H9 (cell line): ENCODE results near the gene OR5K2. TPM values are rescaled to one million over a fixed set of nuclear protein-coding genes. Genes with fewer than 3 reads are reported as not detected.
A peak's percentile ranks its signal among the peaks of the same experiment; 100 is the strongest.

Experiments
- DNase-seq: peaks from one replicate; pipeline ENCODE4 v3.0.0-alpha.2; 2017
- H2AFZ ChIP-seq: one replicate; pipeline ENCODE4 v1.6.1; 2013; ENCODE audit warnings: mild to moderate bottlenecking, low read length, control low read depth, moderate library complexity
- H2AK5ac ChIP-seq: 2 replicates; pipeline ENCODE4 v1.6.1; 2013; ENCODE audit warnings: low read length, control low read depth, mixed read lengths; ENCODE audit not compliant: insufficient read length
- H2BK120ac ChIP-seq: one replicate; pipeline ENCODE4 v1.6.1; 2013; ENCODE audit warnings: low read depth, mild to moderate bottlenecking, low read length, control low read depth, inconsistent platforms; ENCODE audit not compliant: poor library complexity, severe bottlenecking
- H2BK12ac ChIP-seq: 2 replicates; pipeline ENCODE4 v1.6.1; 2013; ENCODE audit warnings: low read length, control low read depth, mixed read lengths, low read depth; ENCODE audit not compliant: insufficient read length
- H2BK15ac ChIP-seq: 2 replicates; pipeline ENCODE4 v1.6.1; 2013; ENCODE audit warnings: low read depth, low read length, control low read depth
- H2BK20ac ChIP-seq: one replicate; pipeline ENCODE4 v1.6.1; 2013; ENCODE audit warnings: low read depth, mild to moderate bottlenecking, low read length, control low read depth, inconsistent platforms; ENCODE audit not compliant: poor library complexity, severe bottlenecking
- H2BK5ac ChIP-seq: 2 replicates; pipeline ENCODE4 v1.6.1; 2013; ENCODE audit warnings: low read length, control low read depth, mixed read lengths; ENCODE audit not compliant: insufficient read length
- H3K14ac ChIP-seq: 2 replicates; pipeline ENCODE4 v1.6.1; 2013; ENCODE audit warnings: low read length, control low read depth; ENCODE audit not compliant: insufficient read depth
- H3K18ac ChIP-seq: 2 replicates; pipeline ENCODE4 v1.6.1; 2013; ENCODE audit warnings: low read depth, mild to moderate bottlenecking, mixed read lengths, low read length, control low read depth; ENCODE audit not compliant: insufficient read length
- H3K23ac ChIP-seq: 2 replicates; pipeline ENCODE4 v1.6.1; 2013; ENCODE audit warnings: low read length, control low read depth, mixed read lengths, low read depth; ENCODE audit not compliant: insufficient read length
- H3K23me2 ChIP-seq: 2 replicates; pipeline ENCODE4 v1.6.1; 2013; ENCODE audit warnings: low read depth, mild to moderate bottlenecking, mixed read lengths, low read length, control low read depth; ENCODE audit not compliant: insufficient read length, poor library complexity, severe bottlenecking
- H3K27ac ChIP-seq: 2 replicates; pipeline ENCODE4 v1.5.1; 2013; ENCODE audit warnings: low read length, control low read depth, mixed read lengths, low read depth; ENCODE audit not compliant: insufficient read length
- H3K27me3 ChIP-seq: 2 replicates; pipeline ENCODE4 v1.6.1; 2013; ENCODE audit warnings: low read length, control low read depth, inconsistent platforms; ENCODE audit not compliant: insufficient read depth
- H3K4ac ChIP-seq: 2 replicates; pipeline ENCODE4 v1.6.1; 2013; ENCODE audit warnings: low read depth, mild to moderate bottlenecking, control low read depth, inconsistent platforms, low read length, moderate library complexity
- H3K4me1 ChIP-seq: 2 replicates; pipeline ENCODE4 v1.6.1; 2013; ENCODE audit warnings: low read length, control low read depth, inconsistent platforms; ENCODE audit not compliant: insufficient read depth
- H3K4me2 ChIP-seq: 2 replicates; pipeline ENCODE4 v1.6.1; 2013; ENCODE audit warnings: low read length, control low read depth, mixed read lengths; ENCODE audit not compliant: insufficient read length, insufficient read depth
- H3K56ac ChIP-seq: 2 replicates; pipeline ENCODE4 v1.6.1; 2013; ENCODE audit warnings: low read depth, mild to moderate bottlenecking, mixed read lengths, low read length, control low read depth; ENCODE audit not compliant: insufficient read length
- H3K79me1 ChIP-seq: 2 replicates; pipeline ENCODE4 v1.6.1; 2013; ENCODE audit warnings: low read depth, mild to moderate bottlenecking, moderate library complexity, low read length, control low read depth, inconsistent platforms; ENCODE audit not compliant: insufficient read depth, poor library complexity, severe bottlenecking
- H3K79me2 ChIP-seq: 2 replicates; pipeline ENCODE4 v1.6.1; 2013; ENCODE audit warnings: low read length, control low read depth, inconsistent platforms; ENCODE audit not compliant: insufficient read depth
- H3K9ac ChIP-seq: 2 replicates; pipeline ENCODE4 v1.6.1; 2013; ENCODE audit warnings: low read length, control low read depth, mixed read lengths; ENCODE audit not compliant: insufficient read length; ENCODE audit errors: extremely low read depth
- H3K9me3 ChIP-seq: one replicate; pipeline ENCODE4 v1.6.1; 2013; ENCODE audit warnings: low read depth, low read length, inconsistent platforms; ENCODE audit not compliant: control insufficient read depth
- H3T11ph ChIP-seq: one replicate; pipeline ENCODE4 v1.6.1; 2013; ENCODE audit warnings: mild to moderate bottlenecking, low read length, control low read depth, inconsistent platforms
- H4K20me1 ChIP-seq: one replicate; pipeline ENCODE4 v1.6.1; 2013; ENCODE audit not compliant: control insufficient read depth, insufficient read length, insufficient read depth
- H4K5ac ChIP-seq: 2 replicates; pipeline ENCODE4 v1.6.1; 2013; ENCODE audit warnings: low read depth, mild to moderate bottlenecking, mixed read lengths, low read length, control low read depth; ENCODE audit not compliant: insufficient read length
- H4K8ac ChIP-seq: replicated peaks from 2 replicates; pipeline ENCODE4 v1.6.1; 2013; ENCODE audit warnings: low read length, control low read depth, mixed read lengths, low read depth; ENCODE audit not compliant: insufficient read length
- H4K91ac ChIP-seq: 2 replicates; pipeline ENCODE4 v1.6.1; 2013; ENCODE audit warnings: low read depth, mild to moderate bottlenecking, moderate library complexity, mixed read lengths, low read length, control low read depth; ENCODE audit not compliant: insufficient read length
- H3K27ac Mint-ChIP-seq, 3 experiments: 2 replicates in 2 of 3; 3 replicates in 1 of 3; pipeline ENCODE4 v1.8.0; 2020 to 2021; ENCODE audit warnings: mixed read lengths in 3 of 3, mild to moderate bottlenecking in 1 of 3, moderate library complexity in 1 of 3
- H3K27me3 Mint-ChIP-seq: 2 replicates; pipeline ENCODE4 v1.8.0; 2021; ENCODE audit warnings: low read depth, mild to moderate bottlenecking, moderate library complexity, mixed read lengths
- H3K36me3 Mint-ChIP-seq, 3 experiments: 2 replicates in 2 of 3; 3 replicates in 1 of 3; pipeline ENCODE4 v1.8.0; 2020 to 2021; ENCODE audit warnings: low read depth in 3 of 3, mixed read lengths in 3 of 3; ENCODE audit not compliant: insufficient read depth in 1 of 3
- H3K4me1 Mint-ChIP-seq, 2 experiments: 2 replicates each; pipeline ENCODE4 v1.8.0; 2020; ENCODE audit warnings: mixed read lengths in 2 of 2
- H3K4me3 Mint-ChIP-seq, 2 experiments: 2 replicates in 1 of 2; 3 replicates in 1 of 2; pipeline ENCODE4 v1.8.0; 2020 to 2021; ENCODE audit warnings: mild to moderate bottlenecking in 2 of 2, mixed read lengths in 2 of 2, moderate library complexity in 1 of 2
- H3K9me3 Mint-ChIP-seq, 2 experiments: 2 replicates in 1 of 2; 3 replicates in 1 of 2; pipeline ENCODE4 v1.8.0; 2020; ENCODE audit warnings: mild to moderate bottlenecking in 2 of 2, mixed read lengths in 2 of 2, moderate library complexity in 1 of 2
- WGBS: extraction: QIAGEN DNeasy Blood & Tissue Kit; methylation state at CpG from one replicate; pipeline ENCODE4 v1.1.7; 2013; ENCODE audit warnings: missing lambda C conversion rate, low lambda C conversion rate, mixed read lengths; ENCODE audit not compliant: insufficient read length; ENCODE audit errors: extremely low coverage; 5-methylcytosine and 5-hydroxymethylcytosine counted together
- total RNA-seq: library from RNA; stranded (reverse); gene quantifications from 2 replicates; pipeline ENCODE4 v1.2.1, GENCODE V29; 2021
- TF ChIP-seq, protein P1 (sequence below): fragments of 200-600 bp; sonication (generic); conservative IDR thresholded peaks from 3 replicates; pipeline ENCODE4 v1.8.0; 2021; ENCODE audit warnings: antibody characterized with exemption, mild to moderate bottlenecking

OR5K2 gene
- total RNA-seq, 1 experiment from 2014 or later: not detected

DNA sequence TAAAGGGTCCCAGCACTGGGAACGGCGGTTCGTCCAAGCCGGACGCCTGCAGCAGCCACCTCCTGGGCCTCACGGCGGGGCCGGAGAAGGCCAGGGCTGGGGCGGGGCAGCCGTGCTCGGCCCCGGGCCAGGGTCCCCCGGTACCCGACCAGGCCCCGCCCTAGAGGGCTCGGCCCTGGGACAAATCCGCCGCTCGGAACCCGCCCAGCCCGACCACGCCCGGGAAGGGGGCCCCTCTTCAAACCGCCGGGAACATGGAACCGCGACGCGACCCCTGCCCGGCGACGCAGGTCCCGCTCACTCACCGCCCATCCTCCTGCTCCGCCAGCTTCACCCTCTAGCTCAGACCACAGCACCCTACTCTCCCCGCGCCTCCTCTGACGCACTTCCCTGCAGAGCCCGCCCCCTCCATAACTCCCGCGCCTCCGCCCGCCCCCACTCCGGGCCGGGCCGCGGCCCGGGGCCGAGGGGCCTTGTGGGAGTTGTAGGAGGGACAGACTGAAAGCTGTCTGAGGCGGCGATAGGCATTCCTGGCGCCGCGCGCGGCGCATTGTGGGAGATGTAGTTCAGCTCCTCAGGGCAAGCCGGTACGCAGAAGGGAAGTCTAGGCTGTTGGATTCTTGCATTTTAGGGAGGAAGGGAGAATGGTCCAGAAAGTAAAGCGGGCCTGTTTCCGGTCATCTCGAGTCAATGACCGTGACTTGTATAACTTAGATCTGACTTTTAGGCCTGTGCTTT is 25.2 kb downstream of the OR5K2 start, which contains the start of gene CLDND1:
CLDND1 (minus strand) TSS at position 359 of the 738 bp plus-strand sequence. CDS start 1,478 bp downstream, outside the sequence.
- Histone ChIP-seq H2BK5ac (no peak within 1 kb of the TSS), H3K4me1 (no peaks in the 10 kb centered on the region; the same call in 1 of the 2 replicates), H4K20me1 (no peaks in the 10 kb centered on the region), H3K56ac (no peak within 1 kb of the TSS), H2AK5ac (no peak within 1 kb of the TSS), H3K14ac (peak within 1 kb of the TSS; percentile 92), H3K23me2 (peaks cover 9% of the 10 kb centered on the region), H2BK12ac (peak within 1 kb of the TSS; percentile 36), H4K91ac (no peak within 1 kb of the TSS), H2AFZ (peak within 1 kb of the TSS; percentile 97), H3K4me2 (peak within 1 kb of the TSS; percentile 98), H3K79me1 (no peaks in the 10 kb centered on the region), H3K9ac (peak within 1 kb of the TSS; percentile 99), H4K5ac (peak within 1 kb of the TSS; percentile 82), H3K9me3 (no peaks in the 10 kb centered on the region), H3K79me2 (peaks cover 11% of the 10 kb centered on the region; the same call in 1 of the 2 replicates), H2BK20ac (no peak within 1 kb of the TSS), H3K23ac (peak within 1 kb of the TSS; percentile 76), H3K4ac (no peak within 1 kb of the TSS), H2BK15ac (no peak within 1 kb of the TSS), H3K18ac (peak within 1 kb of the TSS; percentile 78), H2BK120ac (no peak within 1 kb of the TSS), H3T11ph (no peak within 1 kb of the TSS), H3K27me3 (no peaks in the 10 kb centered on the region), H4K8ac (no peak within 1 kb of the TSS), H3K27ac (peak within 1 kb of the TSS; percentile 70)
- peaks cover 12 to 34% (median 28%) of the 10 kb centered on the region in 3 experiments for H3K36me3 Mint-ChIP-seq
- no peaks in the 10 kb centered on the region for H3K27me3 Mint-ChIP-seq
- H3K4me1 Mint-ChIP-seq: peaks cover 24 to 32% of the 10 kb centered on the region in 2 experiments
- peak within 1 kb of the TSS; percentile 96 to 99 (median 97) for H3K27ac Mint-ChIP-seq
- no peaks in the 10 kb centered on the region for H3K9me3 Mint-ChIP-seq
- TF ChIP-seq, protein P1, sequence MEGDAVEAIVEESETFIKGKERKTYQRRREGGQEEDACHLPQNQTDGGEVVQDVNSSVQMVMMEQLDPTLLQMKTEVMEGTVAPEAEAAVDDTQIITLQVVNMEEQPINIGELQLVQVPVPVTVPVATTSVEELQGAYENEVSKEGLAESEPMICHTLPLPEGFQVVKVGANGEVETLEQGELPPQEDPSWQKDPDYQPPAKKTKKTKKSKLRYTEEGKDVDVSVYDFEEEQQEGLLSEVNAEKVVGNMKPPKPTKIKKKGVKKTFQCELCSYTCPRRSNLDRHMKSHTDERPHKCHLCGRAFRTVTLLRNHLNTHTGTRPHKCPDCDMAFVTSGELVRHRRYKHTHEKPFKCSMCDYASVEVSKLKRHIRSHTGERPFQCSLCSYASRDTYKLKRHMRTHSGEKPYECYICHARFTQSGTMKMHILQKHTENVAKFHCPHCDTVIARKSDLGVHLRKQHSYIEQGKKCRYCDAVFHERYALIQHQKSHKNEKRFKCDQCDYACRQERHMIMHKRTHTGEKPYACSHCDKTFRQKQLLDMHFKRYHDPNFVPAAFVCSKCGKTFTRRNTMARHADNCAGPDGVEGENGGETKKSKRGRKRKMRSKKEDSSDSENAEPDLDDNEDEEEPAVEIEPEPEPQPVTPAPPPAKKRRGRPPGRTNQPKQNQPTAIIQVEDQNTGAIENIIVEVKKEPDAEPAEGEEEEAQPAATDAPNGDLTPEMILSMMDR: no peak
- DNase-seq: peak; percentile 97
- peak within 1 kb of the TSS; percentile 86 to 96 for H3K4me3 Mint-ChIP-seq
- no CpG with 5 or more reads among the region's 63 CpGs for WGBS
